H9 (cell line): ENCODE data around the gene LDLRAP1. TPM values are rescaled to one million over a fixed set of nuclear protein-coding genes. Genes with fewer than 3 reads are reported as not detected.

Experiments
- DNase-seq: peaks from one replicate; pipeline ENCODE4 v3.0.0-alpha.2; 2017
- H2AFZ ChIP-seq: one replicate; pipeline ENCODE4 v1.6.1; 2013; ENCODE audit warnings: mild to moderate bottlenecking, low read length, control low read depth, moderate library complexity
- H2AK5ac ChIP-seq: 2 replicates; pipeline ENCODE4 v1.6.1; 2013; ENCODE audit warnings: low read length, control low read depth, mixed read lengths; ENCODE audit not compliant: insufficient read length
- H2BK120ac ChIP-seq: one replicate; pipeline ENCODE4 v1.6.1; 2013; ENCODE audit warnings: low read depth, mild to moderate bottlenecking, low read length, control low read depth, inconsistent platforms; ENCODE audit not compliant: poor library complexity, severe bottlenecking
- H2BK12ac ChIP-seq: 2 replicates; pipeline ENCODE4 v1.6.1; 2013; ENCODE audit warnings: low read length, control low read depth, mixed read lengths, low read depth; ENCODE audit not compliant: insufficient read length
- H2BK15ac ChIP-seq: 2 replicates; pipeline ENCODE4 v1.6.1; 2013; ENCODE audit warnings: low read depth, low read length, control low read depth
- H2BK20ac ChIP-seq: one replicate; pipeline ENCODE4 v1.6.1; 2013; ENCODE audit warnings: low read depth, mild to moderate bottlenecking, low read length, control low read depth, inconsistent platforms; ENCODE audit not compliant: poor library complexity, severe bottlenecking
- H2BK5ac ChIP-seq: 2 replicates; pipeline ENCODE4 v1.6.1; 2013; ENCODE audit warnings: low read length, control low read depth, mixed read lengths; ENCODE audit not compliant: insufficient read length
- H3K14ac ChIP-seq: 2 replicates; pipeline ENCODE4 v1.6.1; 2013; ENCODE audit warnings: low read length, control low read depth; ENCODE audit not compliant: insufficient read depth
- H3K18ac ChIP-seq: 2 replicates; pipeline ENCODE4 v1.6.1; 2013; ENCODE audit warnings: low read depth, mild to moderate bottlenecking, mixed read lengths, low read length, control low read depth; ENCODE audit not compliant: insufficient read length
- H3K23ac ChIP-seq: 2 replicates; pipeline ENCODE4 v1.6.1; 2013; ENCODE audit warnings: low read length, control low read depth, mixed read lengths, low read depth; ENCODE audit not compliant: insufficient read length
- H3K23me2 ChIP-seq: 2 replicates; pipeline ENCODE4 v1.6.1; 2013; ENCODE audit warnings: low read depth, mild to moderate bottlenecking, mixed read lengths, low read length, control low read depth; ENCODE audit not compliant: insufficient read length, poor library complexity, severe bottlenecking
- H3K27ac ChIP-seq: 2 replicates; pipeline ENCODE4 v1.5.1; 2013; ENCODE audit warnings: low read length, control low read depth, mixed read lengths, low read depth; ENCODE audit not compliant: insufficient read length
- H3K27me3 ChIP-seq: 2 replicates; pipeline ENCODE4 v1.6.1; 2013; ENCODE audit warnings: low read length, control low read depth, inconsistent platforms; ENCODE audit not compliant: insufficient read depth
- H3K4ac ChIP-seq: 2 replicates; pipeline ENCODE4 v1.6.1; 2013; ENCODE audit warnings: low read depth, mild to moderate bottlenecking, control low read depth, inconsistent platforms, low read length, moderate library complexity
- H3K4me1 ChIP-seq: 2 replicates; pipeline ENCODE4 v1.6.1; 2013; ENCODE audit warnings: low read length, control low read depth, inconsistent platforms; ENCODE audit not compliant: insufficient read depth
- H3K4me2 ChIP-seq: 2 replicates; pipeline ENCODE4 v1.6.1; 2013; ENCODE audit warnings: low read length, control low read depth, mixed read lengths; ENCODE audit not compliant: insufficient read length, insufficient read depth
- H3K56ac ChIP-seq: 2 replicates; pipeline ENCODE4 v1.6.1; 2013; ENCODE audit warnings: low read depth, mild to moderate bottlenecking, mixed read lengths, low read length, control low read depth; ENCODE audit not compliant: insufficient read length
- H3K79me1 ChIP-seq: 2 replicates; pipeline ENCODE4 v1.6.1; 2013; ENCODE audit warnings: low read depth, mild to moderate bottlenecking, moderate library complexity, low read length, control low read depth, inconsistent platforms; ENCODE audit not compliant: insufficient read depth, poor library complexity, severe bottlenecking
- H3K79me2 ChIP-seq: 2 replicates; pipeline ENCODE4 v1.6.1; 2013; ENCODE audit warnings: low read length, control low read depth, inconsistent platforms; ENCODE audit not compliant: insufficient read depth
- H3K9ac ChIP-seq: 2 replicates; pipeline ENCODE4 v1.6.1; 2013; ENCODE audit warnings: low read length, control low read depth, mixed read lengths; ENCODE audit not compliant: insufficient read length; ENCODE audit errors: extremely low read depth
- H3K9me3 ChIP-seq: one replicate; pipeline ENCODE4 v1.6.1; 2013; ENCODE audit warnings: low read depth, low read length, inconsistent platforms; ENCODE audit not compliant: control insufficient read depth
- H3T11ph ChIP-seq: one replicate; pipeline ENCODE4 v1.6.1; 2013; ENCODE audit warnings: mild to moderate bottlenecking, low read length, control low read depth, inconsistent platforms
- H4K20me1 ChIP-seq: one replicate; pipeline ENCODE4 v1.6.1; 2013; ENCODE audit not compliant: control insufficient read depth, insufficient read length, insufficient read depth
- H4K5ac ChIP-seq: 2 replicates; pipeline ENCODE4 v1.6.1; 2013; ENCODE audit warnings: low read depth, mild to moderate bottlenecking, mixed read lengths, low read length, control low read depth; ENCODE audit not compliant: insufficient read length
- H4K8ac ChIP-seq: replicated peaks from 2 replicates; pipeline ENCODE4 v1.6.1; 2013; ENCODE audit warnings: low read length, control low read depth, mixed read lengths, low read depth; ENCODE audit not compliant: insufficient read length
- H4K91ac ChIP-seq: 2 replicates; pipeline ENCODE4 v1.6.1; 2013; ENCODE audit warnings: low read depth, mild to moderate bottlenecking, moderate library complexity, mixed read lengths, low read length, control low read depth; ENCODE audit not compliant: insufficient read length
- H3K27ac Mint-ChIP-seq, 3 experiments: 2 replicates in 2 of 3; 3 replicates in 1 of 3; pipeline ENCODE4 v1.8.0; 2020 to 2021; ENCODE audit warnings: mixed read lengths in 3 of 3, mild to moderate bottlenecking in 1 of 3, moderate library complexity in 1 of 3
- H3K27me3 Mint-ChIP-seq: 2 replicates; pipeline ENCODE4 v1.8.0; 2021; ENCODE audit warnings: low read depth, mild to moderate bottlenecking, moderate library complexity, mixed read lengths
- H3K36me3 Mint-ChIP-seq, 3 experiments: 2 replicates in 2 of 3; 3 replicates in 1 of 3; pipeline ENCODE4 v1.8.0; 2020 to 2021; ENCODE audit warnings: low read depth in 3 of 3, mixed read lengths in 3 of 3; ENCODE audit not compliant: insufficient read depth in 1 of 3
- H3K4me1 Mint-ChIP-seq, 2 experiments: 2 replicates each; pipeline ENCODE4 v1.8.0; 2020; ENCODE audit warnings: mixed read lengths in 2 of 2
- H3K4me3 Mint-ChIP-seq, 2 experiments: 2 replicates in 1 of 2; 3 replicates in 1 of 2; pipeline ENCODE4 v1.8.0; 2020 to 2021; ENCODE audit warnings: mild to moderate bottlenecking in 2 of 2, mixed read lengths in 2 of 2, moderate library complexity in 1 of 2
- H3K9me3 Mint-ChIP-seq, 2 experiments: 2 replicates in 1 of 2; 3 replicates in 1 of 2; pipeline ENCODE4 v1.8.0; 2020; ENCODE audit warnings: mild to moderate bottlenecking in 2 of 2, mixed read lengths in 2 of 2, moderate library complexity in 1 of 2
- WGBS: extraction: QIAGEN DNeasy Blood & Tissue Kit; methylation state at CpG from one replicate; pipeline ENCODE4 v1.1.7; 2013; ENCODE audit warnings: missing lambda C conversion rate, low lambda C conversion rate, mixed read lengths; ENCODE audit not compliant: insufficient read length; ENCODE audit errors: extremely low coverage; 5-methylcytosine and 5-hydroxymethylcytosine counted together
- total RNA-seq: library from RNA; stranded (reverse); gene quantifications from 2 replicates; pipeline ENCODE4 v1.2.1, GENCODE V29; 2021
- TF ChIP-seq, protein P1 (sequence below): fragments of 200-600 bp; sonication (generic); conservative IDR thresholded peaks from 3 replicates; pipeline ENCODE4 v1.8.0; 2021; ENCODE audit warnings: antibody characterized with exemption, mild to moderate bottlenecking

Gene LDLRAP1
- total RNA-seq, 1 experiment from 2014 or later: 15.7 TPM

DNA sequence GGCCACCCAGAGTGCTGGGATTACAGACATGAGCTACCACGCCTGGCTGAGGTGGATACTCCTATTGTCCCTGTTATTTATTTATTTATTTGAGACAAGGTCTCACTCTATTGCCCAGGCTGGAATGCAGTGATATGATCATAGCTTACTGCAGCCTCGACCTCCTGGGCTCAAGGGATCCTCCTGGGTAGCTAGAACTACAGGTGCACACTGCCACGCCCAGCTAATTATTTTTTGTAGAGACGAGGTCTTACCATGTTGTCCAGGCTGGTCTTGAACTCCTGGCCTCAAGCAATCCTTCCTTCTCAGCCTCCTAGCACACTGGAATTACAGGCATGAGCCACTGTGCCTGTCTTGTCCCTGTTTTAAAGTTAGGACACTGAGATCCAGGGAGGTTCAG, 5.2 kb downstream of the LDLRAP1 start:
- Histone ChIP-seq H2BK20ac (no peak overlapping the region), H3K4me1 (peaks cover 3% of the 10 kb centered on the region; the same call in 1 of the 2 replicates), H3K79me2 (no peaks in the 10 kb centered on the region), H3K27ac (no peak overlapping the region), H4K8ac (no peak overlapping the region), H2BK12ac (no peak overlapping the region), H3K9me3 (no peaks in the 10 kb centered on the region), H3K23ac (no peak overlapping the region), H4K5ac (no peak overlapping the region), H4K91ac (no peak overlapping the region), H3T11ph (no peak overlapping the region), H2BK15ac (no peak overlapping the region), H4K20me1 (no peaks in the 10 kb centered on the region), H3K79me1 (no peaks in the 10 kb centered on the region), H3K23me2 (peaks cover 6% of the 10 kb centered on the region), H3K4me2 (no peak overlapping the region), H3K4ac (no peak overlapping the region), H2AFZ (no peak overlapping the region), H2AK5ac (no peak overlapping the region), H3K18ac (no peak overlapping the region), H2BK5ac (no peak overlapping the region), H3K27me3 (no peaks in the 10 kb centered on the region; the same call in 1 of the 2 replicates), H3K9ac (no peak overlapping the region), H2BK120ac (no peak overlapping the region), H3K14ac (no peak overlapping the region), H3K56ac (no peak overlapping the region)
- WGBS: no CpG with 5 or more reads among the region's 4 CpGs
- H3K4me3 Mint-ChIP-seq: no peak overlapping the region
- H3K9me3 Mint-ChIP-seq: no peaks in the 10 kb centered on the region
- TF ChIP-seq, protein P1, sequence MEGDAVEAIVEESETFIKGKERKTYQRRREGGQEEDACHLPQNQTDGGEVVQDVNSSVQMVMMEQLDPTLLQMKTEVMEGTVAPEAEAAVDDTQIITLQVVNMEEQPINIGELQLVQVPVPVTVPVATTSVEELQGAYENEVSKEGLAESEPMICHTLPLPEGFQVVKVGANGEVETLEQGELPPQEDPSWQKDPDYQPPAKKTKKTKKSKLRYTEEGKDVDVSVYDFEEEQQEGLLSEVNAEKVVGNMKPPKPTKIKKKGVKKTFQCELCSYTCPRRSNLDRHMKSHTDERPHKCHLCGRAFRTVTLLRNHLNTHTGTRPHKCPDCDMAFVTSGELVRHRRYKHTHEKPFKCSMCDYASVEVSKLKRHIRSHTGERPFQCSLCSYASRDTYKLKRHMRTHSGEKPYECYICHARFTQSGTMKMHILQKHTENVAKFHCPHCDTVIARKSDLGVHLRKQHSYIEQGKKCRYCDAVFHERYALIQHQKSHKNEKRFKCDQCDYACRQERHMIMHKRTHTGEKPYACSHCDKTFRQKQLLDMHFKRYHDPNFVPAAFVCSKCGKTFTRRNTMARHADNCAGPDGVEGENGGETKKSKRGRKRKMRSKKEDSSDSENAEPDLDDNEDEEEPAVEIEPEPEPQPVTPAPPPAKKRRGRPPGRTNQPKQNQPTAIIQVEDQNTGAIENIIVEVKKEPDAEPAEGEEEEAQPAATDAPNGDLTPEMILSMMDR: no peak
- H3K27me3 Mint-ChIP-seq: peaks cover 9% of the 10 kb centered on the region
- DNase-seq: no peak
- no peaks in the 10 kb centered on the region for H3K36me3 Mint-ChIP-seq
- H3K27ac Mint-ChIP-seq: no peak overlapping the region
- peaks cover 16 to 18% of the 10 kb centered on the region in 2 experiments for H3K4me1 Mint-ChIP-seq
